ENCODE measurements around the gene TNFRSF11A. TPM values are rescaled to one million over a fixed set of nuclear protein-coding genes. Genes with fewer than 3 reads are reported as not detected.

The TNFRSF11A gene
- polyA plus RNA-seq, 1 donor from 2014 or later, result not detected

DNA sequence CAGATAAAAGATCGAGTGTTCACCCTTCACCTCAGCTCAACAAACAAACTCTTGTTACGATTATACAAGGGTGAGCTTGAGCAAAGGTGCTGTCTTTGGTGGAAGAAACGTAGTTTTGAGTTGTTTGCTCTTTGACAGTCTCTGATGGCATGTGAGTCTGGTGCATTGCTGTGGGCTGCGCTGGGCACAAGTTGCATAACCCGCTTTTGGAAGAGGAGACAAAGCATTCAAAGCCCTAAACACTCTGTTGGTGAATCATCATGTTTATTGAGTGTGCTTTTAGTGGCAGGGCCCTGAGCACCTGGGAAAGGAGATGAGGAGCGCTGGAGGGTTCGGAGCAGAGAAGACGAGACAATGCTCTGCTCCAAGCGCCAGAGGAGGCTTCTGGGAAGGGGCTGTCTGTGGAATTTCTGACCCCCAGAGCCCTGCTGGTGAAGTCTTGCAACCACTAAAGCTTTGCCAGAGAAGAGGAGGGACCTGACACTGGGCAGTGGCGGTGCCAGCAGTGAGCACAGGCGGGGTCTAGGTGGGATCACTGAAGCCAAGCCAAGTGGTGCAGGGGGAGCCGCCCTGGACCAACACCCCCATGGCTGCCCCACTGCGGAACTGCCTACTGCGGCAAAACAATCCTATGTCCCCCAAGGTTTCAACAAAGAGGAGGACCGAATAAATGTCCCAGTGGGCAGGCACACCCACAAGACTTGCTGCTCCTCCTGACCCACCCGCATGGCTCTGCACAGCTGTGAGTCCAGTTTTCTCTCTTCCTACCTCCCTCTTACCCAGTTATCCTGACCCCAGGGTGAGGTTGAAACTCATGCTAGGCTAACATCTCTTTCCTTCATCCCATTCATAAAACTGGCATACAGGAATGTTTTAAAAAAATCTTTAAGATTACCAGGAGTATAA lies 64.0 kb downstream of the TNFRSF11A start:
- Histone ChIP-seq H3F3A (ENCODE audit: insufficient read depth, low read length, poor library complexity, severe bottlenecking) (no peaks in the 10 kb centered on the region), H3K9ac (ENCODE audit: low read length) (no peak overlapping the region), H3K9me2 (ENCODE audit: insufficient read depth, low read length) (no peaks in the 10 kb centered on the region), H3K9me3 (ENCODE audit: low read length) (no peaks in the 10 kb centered on the region), H3K79me2 (replicated peaks; ENCODE audit: insufficient read depth, low read length) (no peaks in the 10 kb centered on the region), H2AFZ (ENCODE audit: low read depth, low read length) (no peak overlapping the region), H3K27me3 (ENCODE audit: insufficient read depth, low read depth, low read length) (no peaks in the 10 kb centered on the region), H3K4me3 (ENCODE audit: low read length) (no peak overlapping the region), H3K36me3 (ENCODE audit: insufficient read depth, low read length) (no peaks in the 10 kb centered on the region), H3K4me2 (ENCODE audit: low read length) (no peak overlapping the region), H3K27ac (ENCODE audit: low read length) (no peak overlapping the region), H4K20me1 (ENCODE audit: insufficient read depth) (no peaks in the 10 kb centered on the region)
- TF ChIP-seq POLR2AphosphoS5 (IDR thresholded peaks at IDR 0.05) (no peak), EZH2 (IDR thresholded peaks at IDR 0.05; ENCODE audit: borderline replicate concordance, insufficient read depth, low read length, poor library complexity, severe bottlenecking) (no peak), EP300 (conservative IDR thresholded peaks at IDR 0.05; ENCODE audit: poor library complexity, severe bottlenecking) (no peak)

DNA sequence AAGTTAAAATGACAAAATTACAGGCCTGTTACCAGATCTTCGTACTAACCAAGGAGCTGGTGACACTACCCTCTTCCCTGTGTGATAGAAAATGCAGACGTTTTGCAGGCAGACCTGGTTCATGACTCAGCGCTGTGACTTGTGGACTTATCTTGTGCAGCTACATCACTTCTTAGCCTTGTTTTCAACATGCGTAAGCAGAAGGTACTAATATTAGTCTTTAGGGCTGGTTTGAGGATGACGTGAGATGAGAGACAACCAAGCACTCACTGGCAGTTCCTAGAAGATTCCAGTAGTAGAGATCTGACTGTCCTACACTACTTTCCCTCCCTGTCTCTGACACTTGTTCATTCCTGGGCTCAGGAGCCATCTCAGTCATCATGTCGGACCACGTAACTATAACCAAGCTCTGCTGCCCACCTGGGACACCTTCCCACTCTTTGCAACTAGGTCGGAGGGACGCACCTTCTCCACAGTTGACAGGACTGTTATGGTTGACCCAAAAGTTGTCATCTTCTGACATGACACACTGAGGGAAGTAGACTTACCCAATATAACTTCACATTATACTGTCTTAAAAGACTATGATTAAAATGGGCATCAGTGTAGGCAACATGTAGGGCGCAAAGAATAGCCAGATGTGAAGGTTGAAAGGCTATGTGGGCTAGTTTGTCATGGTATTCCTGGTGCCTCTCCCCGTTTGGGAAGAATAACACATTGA lies 64.8 kb downstream of the TNFRSF11A start:
- Histone ChIP-seq H3K9ac (ENCODE audit: low read length) (no peak overlapping the region), H3K36me3 (ENCODE audit: insufficient read depth, low read length) (no peaks in the 10 kb centered on the region), H3K4me2 (ENCODE audit: low read length) (no peak overlapping the region), H4K20me1 (ENCODE audit: insufficient read depth) (no peaks in the 10 kb centered on the region), H3K4me3 (ENCODE audit: low read length) (no peak overlapping the region), H3K79me2 (replicated peaks; ENCODE audit: insufficient read depth, low read length) (no peaks in the 10 kb centered on the region), H3K9me3 (ENCODE audit: low read length) (no peaks in the 10 kb centered on the region), H3F3A (ENCODE audit: insufficient read depth, low read length, poor library complexity, severe bottlenecking) (no peaks in the 10 kb centered on the region), H2AFZ (ENCODE audit: low read depth, low read length) (no peak overlapping the region), H3K9me2 (ENCODE audit: insufficient read depth, low read length) (no peaks in the 10 kb centered on the region), H3K27me3 (ENCODE audit: insufficient read depth, low read depth, low read length) (no peaks in the 10 kb centered on the region), H3K27ac (ENCODE audit: low read length) (no peak overlapping the region)
- TF ChIP-seq, protein P1, sequence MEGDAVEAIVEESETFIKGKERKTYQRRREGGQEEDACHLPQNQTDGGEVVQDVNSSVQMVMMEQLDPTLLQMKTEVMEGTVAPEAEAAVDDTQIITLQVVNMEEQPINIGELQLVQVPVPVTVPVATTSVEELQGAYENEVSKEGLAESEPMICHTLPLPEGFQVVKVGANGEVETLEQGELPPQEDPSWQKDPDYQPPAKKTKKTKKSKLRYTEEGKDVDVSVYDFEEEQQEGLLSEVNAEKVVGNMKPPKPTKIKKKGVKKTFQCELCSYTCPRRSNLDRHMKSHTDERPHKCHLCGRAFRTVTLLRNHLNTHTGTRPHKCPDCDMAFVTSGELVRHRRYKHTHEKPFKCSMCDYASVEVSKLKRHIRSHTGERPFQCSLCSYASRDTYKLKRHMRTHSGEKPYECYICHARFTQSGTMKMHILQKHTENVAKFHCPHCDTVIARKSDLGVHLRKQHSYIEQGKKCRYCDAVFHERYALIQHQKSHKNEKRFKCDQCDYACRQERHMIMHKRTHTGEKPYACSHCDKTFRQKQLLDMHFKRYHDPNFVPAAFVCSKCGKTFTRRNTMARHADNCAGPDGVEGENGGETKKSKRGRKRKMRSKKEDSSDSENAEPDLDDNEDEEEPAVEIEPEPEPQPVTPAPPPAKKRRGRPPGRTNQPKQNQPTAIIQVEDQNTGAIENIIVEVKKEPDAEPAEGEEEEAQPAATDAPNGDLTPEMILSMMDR (IDR thresholded peaks at IDR 0.05; ENCODE audit: poor library complexity, severe bottlenecking), result no peak
- TF ChIP-seq MXI1 (conservative IDR thresholded peaks at IDR 0.05; ENCODE audit: poor library complexity, severe bottlenecking), result no peak
- TF ChIP-seq, protein P2, sequence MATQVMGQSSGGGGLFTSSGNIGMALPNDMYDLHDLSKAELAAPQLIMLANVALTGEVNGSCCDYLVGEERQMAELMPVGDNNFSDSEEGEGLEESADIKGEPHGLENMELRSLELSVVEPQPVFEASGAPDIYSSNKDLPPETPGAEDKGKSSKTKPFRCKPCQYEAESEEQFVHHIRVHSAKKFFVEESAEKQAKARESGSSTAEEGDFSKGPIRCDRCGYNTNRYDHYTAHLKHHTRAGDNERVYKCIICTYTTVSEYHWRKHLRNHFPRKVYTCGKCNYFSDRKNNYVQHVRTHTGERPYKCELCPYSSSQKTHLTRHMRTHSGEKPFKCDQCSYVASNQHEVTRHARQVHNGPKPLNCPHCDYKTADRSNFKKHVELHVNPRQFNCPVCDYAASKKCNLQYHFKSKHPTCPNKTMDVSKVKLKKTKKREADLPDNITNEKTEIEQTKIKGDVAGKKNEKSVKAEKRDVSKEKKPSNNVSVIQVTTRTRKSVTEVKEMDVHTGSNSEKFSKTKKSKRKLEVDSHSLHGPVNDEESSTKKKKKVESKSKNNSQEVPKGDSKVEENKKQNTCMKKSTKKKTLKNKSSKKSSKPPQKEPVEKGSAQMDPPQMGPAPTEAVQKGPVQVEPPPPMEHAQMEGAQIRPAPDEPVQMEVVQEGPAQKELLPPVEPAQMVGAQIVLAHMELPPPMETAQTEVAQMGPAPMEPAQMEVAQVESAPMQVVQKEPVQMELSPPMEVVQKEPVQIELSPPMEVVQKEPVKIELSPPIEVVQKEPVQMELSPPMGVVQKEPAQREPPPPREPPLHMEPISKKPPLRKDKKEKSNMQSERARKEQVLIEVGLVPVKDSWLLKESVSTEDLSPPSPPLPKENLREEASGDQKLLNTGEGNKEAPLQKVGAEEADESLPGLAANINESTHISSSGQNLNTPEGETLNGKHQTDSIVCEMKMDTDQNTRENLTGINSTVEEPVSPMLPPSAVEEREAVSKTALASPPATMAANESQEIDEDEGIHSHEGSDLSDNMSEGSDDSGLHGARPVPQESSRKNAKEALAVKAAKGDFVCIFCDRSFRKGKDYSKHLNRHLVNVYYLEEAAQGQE (IDR thresholded peaks at IDR 0.05; ENCODE audit: borderline replicate concordance), result no peak
- TF ChIP-seq RAD21 (conservative IDR thresholded peaks at IDR 0.05), result no peak

All from neural cell (in vitro differentiated cells).